ENCODE measurements around the gene DCAF8. TPM values are rescaled to one million over a fixed set of nuclear protein-coding genes. Genes with fewer than 3 reads are reported as not detected.

The DCAF8 gene
- total RNA-seq, 1 donor from 2014 or later, result 172 TPM

DNA sequence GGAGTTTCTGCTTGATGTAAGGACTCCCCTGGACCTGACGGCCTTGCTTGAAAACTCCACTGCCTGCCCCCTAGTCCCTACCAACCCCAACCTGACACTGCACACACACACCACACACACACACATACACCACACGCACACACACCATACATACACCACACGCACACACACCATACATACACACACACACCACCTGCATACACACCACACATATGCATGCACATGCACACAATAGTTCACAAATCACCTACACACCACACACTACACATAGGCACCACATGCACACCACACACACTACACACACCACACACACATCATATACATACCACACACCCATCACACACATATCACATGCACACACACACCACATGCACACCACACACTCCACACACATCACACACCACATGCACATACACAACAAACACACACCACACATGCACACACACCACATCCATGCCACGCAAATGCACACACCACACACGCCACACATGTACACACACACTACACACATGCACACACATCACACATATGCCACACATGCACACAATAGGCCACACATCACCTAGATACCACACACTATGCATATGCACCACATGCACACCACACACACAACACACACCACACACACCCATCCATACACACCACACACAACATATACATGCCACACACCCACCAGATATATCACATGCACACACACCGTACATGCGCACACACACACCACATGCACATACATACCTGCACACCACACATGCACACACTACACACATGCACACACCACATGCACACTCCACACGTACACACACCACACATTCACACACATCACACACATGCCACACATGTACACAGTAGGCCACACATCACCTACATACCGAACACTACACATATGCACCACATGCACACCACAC, 68.3 kb downstream of the DCAF8 start:
- intact Hi-C loops (cut with micrococcal nuclease), result loop anchor here (1.0 to 10.0 kb wide), 6 partner anchors 25 to 411 kb away; no protein-coding TSS in a partner anchor
- Mint-ChIP-seq H3K4me3 (no peak overlapping the region), H3K27me3 (no peaks in the 10 kb centered on the region), H3K27ac (no peak overlapping the region), H3K36me3 (ENCODE audit: low read depth) (no peaks in the 10 kb centered on the region), H3K9me3 (no peaks in the 10 kb centered on the region), H3K4me1 (peaks cover 3% of the 10 kb centered on the region)
- ATAC-seq (ENCODE audit: low read depth) (no peak), DNase-seq (no peak)
- ChIA-PET CTCF (interaction anchor here (0.6 to 6.1 kb wide), 31 partner anchors 8 to 222 kb away, joined by 3 to 109 read pairs (median 4); partner anchors contain the start of genes DCAF8, PEA15 and PEX19), POLR2A (interaction anchor here (0.6 to 1.6 kb wide), 6 partner anchors 10 to 130 kb away, joined by 3 to 9 read pairs (median 4); partner anchors contain the start of gene DCAF8)
- TF ChIP-seq, protein P1, sequence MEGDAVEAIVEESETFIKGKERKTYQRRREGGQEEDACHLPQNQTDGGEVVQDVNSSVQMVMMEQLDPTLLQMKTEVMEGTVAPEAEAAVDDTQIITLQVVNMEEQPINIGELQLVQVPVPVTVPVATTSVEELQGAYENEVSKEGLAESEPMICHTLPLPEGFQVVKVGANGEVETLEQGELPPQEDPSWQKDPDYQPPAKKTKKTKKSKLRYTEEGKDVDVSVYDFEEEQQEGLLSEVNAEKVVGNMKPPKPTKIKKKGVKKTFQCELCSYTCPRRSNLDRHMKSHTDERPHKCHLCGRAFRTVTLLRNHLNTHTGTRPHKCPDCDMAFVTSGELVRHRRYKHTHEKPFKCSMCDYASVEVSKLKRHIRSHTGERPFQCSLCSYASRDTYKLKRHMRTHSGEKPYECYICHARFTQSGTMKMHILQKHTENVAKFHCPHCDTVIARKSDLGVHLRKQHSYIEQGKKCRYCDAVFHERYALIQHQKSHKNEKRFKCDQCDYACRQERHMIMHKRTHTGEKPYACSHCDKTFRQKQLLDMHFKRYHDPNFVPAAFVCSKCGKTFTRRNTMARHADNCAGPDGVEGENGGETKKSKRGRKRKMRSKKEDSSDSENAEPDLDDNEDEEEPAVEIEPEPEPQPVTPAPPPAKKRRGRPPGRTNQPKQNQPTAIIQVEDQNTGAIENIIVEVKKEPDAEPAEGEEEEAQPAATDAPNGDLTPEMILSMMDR (IDR thresholded peaks at IDR 0.05), result no peak

DNA sequence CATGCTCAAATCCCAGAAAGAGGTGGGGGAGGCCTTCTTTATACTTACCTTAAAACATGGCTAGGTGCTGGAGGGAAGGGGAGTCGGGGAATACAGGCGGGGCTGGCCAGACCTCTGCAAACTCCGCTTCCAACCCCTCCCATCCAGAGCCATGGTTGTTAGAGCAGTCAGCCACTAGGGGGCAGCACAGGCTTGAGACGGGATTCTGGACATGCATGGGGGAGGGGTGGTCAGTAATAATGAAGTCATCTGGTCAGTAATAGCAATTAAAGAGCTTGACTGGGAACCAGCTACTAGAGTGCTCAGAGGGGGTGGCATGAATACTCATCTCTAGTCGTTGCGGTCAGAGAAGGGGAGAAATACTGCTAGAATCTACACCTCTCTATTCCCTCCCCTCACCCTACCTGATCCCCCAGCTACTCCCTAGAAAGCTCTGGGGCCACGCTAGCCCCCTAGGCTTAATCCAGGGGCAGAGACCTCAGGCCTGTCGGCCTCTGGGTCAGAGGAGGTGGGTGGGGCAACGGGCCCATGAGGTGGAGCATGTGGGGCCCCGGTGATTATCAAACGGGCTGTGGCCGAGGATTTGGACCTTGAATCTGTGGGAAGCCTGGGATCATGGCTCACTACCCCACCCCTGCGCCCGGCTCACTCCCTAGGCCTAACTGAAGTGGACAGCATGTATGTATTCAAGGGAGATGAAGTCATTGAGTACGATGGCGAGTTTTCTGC, 69.1 kb downstream of the DCAF8 start:
- no peaks in the 10 kb centered on the region for H3K27me3 Mint-ChIP-seq
- H3K9me3 Mint-ChIP-seq, result no peaks in the 10 kb centered on the region
- intact Hi-C loops (cut with micrococcal nuclease), result loop anchor here (1.0 to 10.0 kb wide), 5 partner anchors 26 to 412 kb away; no protein-coding TSS in a partner anchor
- ChIA-PET CTCF (interaction anchor here (0.6 to 6.1 kb wide), 31 partner anchors 8 to 223 kb away, joined by 3 to 109 read pairs (median 4); partner anchors contain the start of genes DCAF8, PEA15 and PEX19), POLR2A (interaction anchor here (0.6 to 1.6 kb wide), 6 partner anchors 11 to 130 kb away, joined by 3 to 9 read pairs (median 4); partner anchors contain the start of gene DCAF8)
- no peak overlapping the region for H3K27ac Mint-ChIP-seq
- H3K4me1 Mint-ChIP-seq, result peaks cover 3% of the 10 kb centered on the region
- H3K36me3 Mint-ChIP-seq (ENCODE audit: low read depth), result no peaks in the 10 kb centered on the region
- TF ChIP-seq, protein P1 (IDR thresholded peaks at IDR 0.05), result peak; percentile 43
- peak; percentile 95 for ATAC-seq (ENCODE audit: low read depth)
- H3K4me3 Mint-ChIP-seq, result no peak overlapping the region
- DNase-seq, result peak; percentile 72

DNA sequence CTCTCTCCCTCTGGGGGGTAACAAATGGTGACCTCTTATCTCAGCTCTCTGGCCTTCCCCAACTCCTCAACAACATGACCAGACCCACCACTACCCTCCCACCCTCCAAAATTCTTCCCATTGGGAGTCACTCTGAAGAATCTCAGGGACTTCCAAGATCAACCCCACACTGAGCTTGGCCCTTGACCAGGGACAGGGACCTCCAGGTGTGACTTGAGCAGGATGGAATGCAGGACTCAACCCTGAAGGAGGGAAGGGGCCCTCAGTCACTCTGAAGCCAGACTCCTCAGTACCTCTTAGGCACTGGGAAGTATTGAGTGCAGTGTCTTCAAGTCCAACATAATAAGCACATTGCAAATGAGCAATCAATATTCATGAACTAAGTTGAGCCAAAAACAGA, 70.1 kb downstream of the DCAF8 start:
- H3K27ac Mint-ChIP-seq, result no peak overlapping the region
- ChIA-PET POLR2A (interaction anchor here (0.6 to 1.6 kb wide), 3 partner anchors 28 to 161 kb away, joined by 3 to 9 read pairs (median 4); no protein-coding TSS in a partner anchor), CTCF (interaction anchor here (1.0 to 6.1 kb wide), 8 partner anchors 12 to 184 kb away, joined by 3 to 109 read pairs (median 17); partner anchors contain the start of gene PEA15)
- H3K36me3 Mint-ChIP-seq (ENCODE audit: low read depth), result no peaks in the 10 kb centered on the region
- no peaks in the 10 kb centered on the region for H3K27me3 Mint-ChIP-seq
- TF ChIP-seq, protein P1 (IDR thresholded peaks at IDR 0.05), result no peak
- H3K9me3 Mint-ChIP-seq, result no peaks in the 10 kb centered on the region
- H3K4me1 Mint-ChIP-seq, result peaks cover 3% of the 10 kb centered on the region
- no peak overlapping the region for H3K4me3 Mint-ChIP-seq
- ATAC-seq (ENCODE audit: low read depth) (no peak), DNase-seq (no peak)
- intact Hi-C loops (cut with micrococcal nuclease), result loop anchor here (10.0 kb wide), 1 partner anchor 413 kb away; no protein-coding TSS in a partner anchor

DNA sequence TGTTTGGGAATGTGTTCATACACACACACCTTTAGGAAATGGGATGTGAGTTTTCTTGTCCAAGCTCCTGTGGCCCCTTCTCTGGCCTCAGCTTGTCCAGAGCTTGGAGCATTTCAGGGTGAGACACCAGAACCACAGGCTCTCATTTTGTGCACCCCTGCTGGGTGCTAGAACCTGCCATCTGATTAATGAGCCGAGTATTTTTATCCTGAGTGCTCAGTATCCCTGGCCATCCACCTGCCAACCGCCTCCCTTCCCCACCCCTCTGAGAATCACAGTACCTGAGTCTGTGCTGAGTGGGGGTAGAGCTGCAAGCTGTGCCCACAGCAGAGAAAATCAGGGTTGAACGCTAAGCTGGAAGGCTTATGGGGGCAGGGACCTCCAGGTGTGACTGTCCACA, 70.6 kb downstream of the DCAF8 start:
- no peak for ATAC-seq (ENCODE audit: low read depth)
- intact Hi-C loops (cut with micrococcal nuclease), result loop anchor here (10.0 kb wide), 1 partner anchor 413 kb away; no protein-coding TSS in a partner anchor
- Mint-ChIP-seq H3K27ac (no peak overlapping the region), H3K4me3 (no peak overlapping the region), H3K4me1 (no peaks in the 10 kb centered on the region), H3K27me3 (no peaks in the 10 kb centered on the region), H3K36me3 (ENCODE audit: low read depth) (no peaks in the 10 kb centered on the region), H3K9me3 (no peaks in the 10 kb centered on the region)
- ChIA-PET CTCF (interaction anchor here (0.9 to 6.1 kb wide), 9 partner anchors 12 to 185 kb away, joined by 3 to 109 read pairs (median 4); no protein-coding TSS in a partner anchor), POLR2A (no interaction called here)
- TF ChIP-seq, protein P1 (IDR thresholded peaks at IDR 0.05), result no peak
- DNase-seq, result no peak
